ENCODE results near the gene NBAS. TPM values are rescaled to one million over a fixed set of nuclear protein-coding genes. Genes with fewer than 3 reads are reported as not detected.

NBAS gene
- total and polyA plus RNA-seq, 2 of the 4 experiments (the other 2 are of a cell fraction): 22.3 to 105 TPM

DNA sequence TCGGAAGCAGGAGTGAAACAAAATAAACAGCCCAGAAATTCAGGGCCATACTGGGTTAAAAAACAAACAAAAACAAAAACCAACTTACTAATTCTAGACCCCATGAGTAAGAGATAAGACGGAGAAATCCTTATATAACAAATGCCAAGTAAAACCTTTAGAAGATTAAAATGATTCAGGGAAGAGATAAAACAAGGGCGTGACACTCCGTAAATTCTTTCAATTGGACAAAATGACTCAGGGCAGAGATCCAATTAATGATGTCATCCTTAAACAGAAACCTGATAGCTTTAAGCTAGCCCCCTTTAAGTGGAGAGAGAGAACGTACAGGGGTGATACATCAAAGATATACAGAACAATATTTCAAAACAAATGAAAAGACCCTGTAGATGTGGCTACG, 317.4 kb downstream of the NBAS start:
- Histone ChIP-seq H3K27me3 (ENCODE audit: control insufficient read depth, insufficient read depth, low read length) (no peaks in the 10 kb centered on the region), H3K36me3 (ENCODE audit: control insufficient read depth, insufficient read depth, low read length) (peaks cover 2% of the 10 kb centered on the region; the same call in 1 of the 2 replicates), H2BK15ac (ENCODE audit: low read depth, low read length) (no peak overlapping the region), H4K20me1 (ENCODE audit: insufficient read depth, low read length) (no peaks in the 10 kb centered on the region), H2BK20ac (ENCODE audit: low read depth, low read length) (no peak overlapping the region), H3K27ac (ENCODE audit: insufficient read depth, low read length) (no peak overlapping the region), H3K9me1 (ENCODE audit: insufficient read depth, low read length) (peaks cover 9% of the 10 kb centered on the region; the same call in 1 of the 2 replicates), H4K91ac (ENCODE audit: insufficient read depth, low read depth, low read length) (no peak overlapping the region), H2AK5ac (ENCODE audit: low read depth, low read length) (no peak overlapping the region), H3K14ac (replicated peaks; ENCODE audit: low read depth, low read length) (no peak overlapping the region), H3K4me3 (ENCODE audit: insufficient read depth, low read depth, low read length) (no peak overlapping the region), H4K8ac (ENCODE audit: low read depth in 2 of 2, low read length in 2 of 2) (no peak overlapping the region), H2AFZ (replicated peaks; ENCODE audit: low read length, poor library complexity) (no peak overlapping the region), H4K5ac (ENCODE audit: low read depth, low read length) (no peak overlapping the region), H3K79me1 (ENCODE audit: low read depth in 1 of 2, low read length in 2 of 2) (peaks cover 3 to 10% of the 10 kb centered on the region in 2 experiments), H3K4ac (ENCODE audit: low read depth, low read length) (no peak overlapping the region), H3K4me1 (ENCODE audit: control insufficient read depth, insufficient read depth, low read length) (no peaks in the 10 kb centered on the region), H2BK120ac (ENCODE audit: low read depth, low read length) (no peak overlapping the region), H2BK5ac (ENCODE audit: low read depth, low read length, poor library complexity, severe bottlenecking) (no peak overlapping the region), H3K9ac (ENCODE audit: low read depth, low read length) (no peak overlapping the region), H3K9me3 (ENCODE audit: control insufficient read depth, insufficient read depth, low read length) (no peaks in the 10 kb centered on the region), H2AK9ac (replicated peaks; ENCODE audit: low read depth, low read length, poor library complexity) (no peak overlapping the region), H3K18ac (ENCODE audit: low read depth, low read length) (no peak overlapping the region), H3K4me2 (ENCODE audit: low read depth, low read length) (no peak overlapping the region), H3K23ac (ENCODE audit: low read depth, low read length) (no peak overlapping the region), H3K56ac (ENCODE audit: extremely low read depth, insufficient read depth, low read length) (no peak overlapping the region)
- intact Hi-C loops (cut with micrococcal nuclease): no loop called here
- ATAC-seq (ENCODE audit: low read depth) (no peak), DNase-seq (peak; percentile 46)
- BruUV-seq (replicated peaks): no TSS peak
- TF ChIP-seq FOS (IDR thresholded peaks at IDR 0.05; ENCODE audit: low read depth, low read length): no peak
- no peak for TF ChIP-seq USF2 (IDR thresholded peaks at IDR 0.05; ENCODE audit: low read depth, low read length)
- no peak for TF ChIP-seq NFE2L2 (IDR thresholded peaks at IDR 0.05; ENCODE audit: low read depth, low read length)
- no peak for TF ChIP-seq RAD21 (IDR thresholded peaks at IDR 0.05; ENCODE audit: low read length)
- no peak for TF ChIP-seq RFX5 (IDR thresholded peaks at IDR 0.05; ENCODE audit: low read depth, low read length)
- no peak for TF ChIP-seq RCOR1 (IDR thresholded peaks at IDR 0.05; ENCODE audit: insufficient replicate concordance, low read length)
- no peak for TF ChIP-seq CHD1 (IDR thresholded peaks at IDR 0.05; ENCODE audit: low read depth, low read length)
- no peak for TF ChIP-seq MAFK (IDR thresholded peaks at IDR 0.05; ENCODE audit: low read depth, low read length)
- TF ChIP-seq POLR2A (IDR thresholded peaks at IDR 0.05; ENCODE audit: low read depth, low read length): no peak
- TF ChIP-seq CEBPB (IDR thresholded peaks at IDR 0.05; ENCODE audit: low read depth, low read length): no peak
- no peak for TF ChIP-seq CTCF (conservative IDR thresholded peaks at IDR 0.05; ENCODE audit: low read depth, low read length)
- TF ChIP-seq MXI1 (IDR thresholded peaks at IDR 0.05; ENCODE audit: borderline replicate concordance, low read depth, low read length): no peak
- TF ChIP-seq MAZ (IDR thresholded peaks at IDR 0.05; ENCODE audit: borderline replicate concordance, low read depth, low read length): no peak
- TF ChIP-seq ELK1 (IDR thresholded peaks at IDR 0.05; ENCODE audit: borderline replicate concordance, low read depth, low read length): no peak
- no peak for TF ChIP-seq BHLHE40 (IDR thresholded peaks at IDR 0.05; ENCODE audit: low read depth, low read length)
- WGBS, 2 experiments (ENCODE audit: extremely low coverage in 2 of 2, insufficient read length in 1 of 2): no CpG with 5 or more reads among the region's 6 CpGs
- in situ Hi-C loops (cut with MboI; ENCODE audit: low sequenced_read_pairs): no loop called here
- ChIA-PET POLR2A (ENCODE audit: unreplicated experiment) (no interaction called here), CTCF (no interaction called here)
- dilution Hi-C loops (cut with HindIII; ENCODE audit: low sequenced_read_pairs, unreplicated experiment): no loop called here

All from IMR-90 (cell line).